ENCODE measurements around the gene KMT2E.

DNA sequence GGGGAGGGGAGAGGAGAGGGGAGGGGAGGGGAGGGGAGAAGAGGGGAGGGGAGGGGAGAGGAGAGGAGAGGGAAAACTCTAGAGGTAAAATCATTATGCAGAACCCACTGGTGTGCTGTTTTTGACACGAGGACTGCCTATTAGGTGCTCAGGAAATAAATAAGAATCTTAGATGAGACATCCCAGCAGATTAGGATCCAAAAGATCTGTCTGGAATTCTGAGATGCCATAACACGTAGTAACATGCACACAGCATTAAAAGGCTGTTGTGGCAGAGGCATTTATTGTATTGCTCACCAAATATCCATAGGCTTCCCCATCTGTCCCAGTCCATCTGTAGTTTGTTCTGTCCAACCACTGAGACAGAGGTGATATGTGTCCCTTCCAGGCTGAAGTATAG, 40.8 kb upstream of the KMT2E start:
- TF ChIP-seq, protein P1, sequence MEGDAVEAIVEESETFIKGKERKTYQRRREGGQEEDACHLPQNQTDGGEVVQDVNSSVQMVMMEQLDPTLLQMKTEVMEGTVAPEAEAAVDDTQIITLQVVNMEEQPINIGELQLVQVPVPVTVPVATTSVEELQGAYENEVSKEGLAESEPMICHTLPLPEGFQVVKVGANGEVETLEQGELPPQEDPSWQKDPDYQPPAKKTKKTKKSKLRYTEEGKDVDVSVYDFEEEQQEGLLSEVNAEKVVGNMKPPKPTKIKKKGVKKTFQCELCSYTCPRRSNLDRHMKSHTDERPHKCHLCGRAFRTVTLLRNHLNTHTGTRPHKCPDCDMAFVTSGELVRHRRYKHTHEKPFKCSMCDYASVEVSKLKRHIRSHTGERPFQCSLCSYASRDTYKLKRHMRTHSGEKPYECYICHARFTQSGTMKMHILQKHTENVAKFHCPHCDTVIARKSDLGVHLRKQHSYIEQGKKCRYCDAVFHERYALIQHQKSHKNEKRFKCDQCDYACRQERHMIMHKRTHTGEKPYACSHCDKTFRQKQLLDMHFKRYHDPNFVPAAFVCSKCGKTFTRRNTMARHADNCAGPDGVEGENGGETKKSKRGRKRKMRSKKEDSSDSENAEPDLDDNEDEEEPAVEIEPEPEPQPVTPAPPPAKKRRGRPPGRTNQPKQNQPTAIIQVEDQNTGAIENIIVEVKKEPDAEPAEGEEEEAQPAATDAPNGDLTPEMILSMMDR (IDR thresholded peaks at IDR 0.05): no peak
- TF ChIP-seq POLR2AphosphoS5 (IDR thresholded peaks at IDR 0.05): no peak

All from prostate gland (tissue), 2 donors.